Measurements from ENCODE around the gene CREBRF.

DNA sequence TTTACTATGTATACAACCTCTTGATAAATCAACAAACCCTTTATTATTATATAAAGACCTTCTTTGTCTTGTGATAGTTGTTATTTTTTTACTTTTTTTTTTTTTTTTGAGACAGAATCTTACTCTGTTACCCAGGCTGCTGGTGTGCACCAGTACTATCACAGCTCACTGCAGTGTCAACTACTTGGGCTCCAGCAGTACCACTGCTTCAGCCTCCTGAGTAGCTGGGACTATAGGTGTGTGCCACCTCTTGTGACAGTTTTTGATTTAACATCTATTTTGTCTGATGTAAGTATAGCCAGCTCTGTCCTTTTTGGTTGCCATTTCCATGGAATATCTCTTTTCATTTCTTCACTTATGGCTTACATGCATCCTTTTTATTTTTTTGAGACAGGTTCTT is 42.6 kb downstream of the CREBRF start:
- TF ChIP-seq, protein P1, sequence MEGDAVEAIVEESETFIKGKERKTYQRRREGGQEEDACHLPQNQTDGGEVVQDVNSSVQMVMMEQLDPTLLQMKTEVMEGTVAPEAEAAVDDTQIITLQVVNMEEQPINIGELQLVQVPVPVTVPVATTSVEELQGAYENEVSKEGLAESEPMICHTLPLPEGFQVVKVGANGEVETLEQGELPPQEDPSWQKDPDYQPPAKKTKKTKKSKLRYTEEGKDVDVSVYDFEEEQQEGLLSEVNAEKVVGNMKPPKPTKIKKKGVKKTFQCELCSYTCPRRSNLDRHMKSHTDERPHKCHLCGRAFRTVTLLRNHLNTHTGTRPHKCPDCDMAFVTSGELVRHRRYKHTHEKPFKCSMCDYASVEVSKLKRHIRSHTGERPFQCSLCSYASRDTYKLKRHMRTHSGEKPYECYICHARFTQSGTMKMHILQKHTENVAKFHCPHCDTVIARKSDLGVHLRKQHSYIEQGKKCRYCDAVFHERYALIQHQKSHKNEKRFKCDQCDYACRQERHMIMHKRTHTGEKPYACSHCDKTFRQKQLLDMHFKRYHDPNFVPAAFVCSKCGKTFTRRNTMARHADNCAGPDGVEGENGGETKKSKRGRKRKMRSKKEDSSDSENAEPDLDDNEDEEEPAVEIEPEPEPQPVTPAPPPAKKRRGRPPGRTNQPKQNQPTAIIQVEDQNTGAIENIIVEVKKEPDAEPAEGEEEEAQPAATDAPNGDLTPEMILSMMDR (IDR thresholded peaks at IDR 0.05) = no peak
- TF ChIP-seq POLR2A (IDR thresholded peaks at IDR 0.05) = no peak

Measured in adrenal gland (tissue), 5 donors.